GM23248 (cell line): ENCODE results near the gene SLC26A5. TPM values are rescaled to one million over a fixed set of nuclear protein-coding genes. Genes with fewer than 3 reads are reported as not detected.

Experiments used
- DNase-seq: peaks from one replicate; pipeline ENCODE4 v3.0.0-alpha.2; 2015
- H2AFZ ChIP-seq: fragments of 200-600 bp; sonication (generic); 2 replicates; pipeline ENCODE4 v1.6.1; 2016; ENCODE audit warnings: antibody characterized with exemption
- H3F3A ChIP-seq: fragments of 200-600 bp; sonication (generic); 2 replicates; pipeline ENCODE4 v1.6.1; 2016; ENCODE audit warnings: mild to moderate bottlenecking, antibody characterized with exemption, mixed run types; ENCODE audit not compliant: insufficient read depth
- H3K27ac ChIP-seq: fragments of 200-600 bp; sonication (generic); 2 replicates; pipeline ENCODE4 v1.5.1; 2016; ENCODE audit warnings: mild to moderate bottlenecking
- H3K27me3 ChIP-seq: fragments of 200-600 bp; sonication (generic); replicated peaks from 2 replicates; pipeline ENCODE4 v1.6.1; 2016; ENCODE audit warnings: mild to moderate bottlenecking; ENCODE audit not compliant: insufficient read depth
- H3K36me3 ChIP-seq: fragments of 200-600 bp; sonication (generic); 2 replicates; pipeline ENCODE4 v1.6.1; 2016; ENCODE audit warnings: low read depth, mild to moderate bottlenecking
- H3K4me1 ChIP-seq: fragments of 200-600 bp; sonication (generic); 2 replicates; pipeline ENCODE4 v1.6.1; 2016; ENCODE audit warnings: mild to moderate bottlenecking; ENCODE audit not compliant: insufficient read depth
- H3K4me2 ChIP-seq: fragments of 200-600 bp; sonication (generic); one replicate; pipeline ENCODE4 v1.6.1; 2016; ENCODE audit warnings: mild to moderate bottlenecking; ENCODE audit not compliant: unreplicated experiment
- H3K4me3 ChIP-seq: fragments of 200-600 bp; sonication (generic); 2 replicates; pipeline ENCODE4 v1.5.1; 2016; ENCODE audit warnings: mild to moderate bottlenecking
- H3K79me2 ChIP-seq: fragments of 200-600 bp; sonication (generic); 2 replicates; pipeline ENCODE4 v1.6.1; 2016; ENCODE audit warnings: mild to moderate bottlenecking; ENCODE audit not compliant: insufficient read depth
- H3K9ac ChIP-seq: fragments of 200-600 bp; sonication (generic); 2 replicates; pipeline ENCODE4 v1.6.1; 2016; ENCODE audit warnings: mild to moderate bottlenecking
- H3K9me2 ChIP-seq: fragments of 200-600 bp; sonication (generic); 2 replicates; pipeline ENCODE4 v1.6.1; 2016; ENCODE audit warnings: mixed run types, mild to moderate bottlenecking, moderate library complexity; ENCODE audit not compliant: insufficient read depth
- H3K9me3 ChIP-seq: fragments of 200-600 bp; sonication (generic); one replicate; pipeline ENCODE4 v1.6.1; 2017; ENCODE audit warnings: low read depth
- H4K20me1 ChIP-seq: fragments of 200-600 bp; sonication (generic); 2 replicates; pipeline ENCODE4 v1.6.0; 2016; ENCODE audit not compliant: insufficient read depth
- EZH2 ChIP-seq: fragments of 200-600 bp; sonication (generic); IDR thresholded peaks from 2 replicates; pipeline ENCODE4 v1.6.1; 2018; ENCODE audit warnings: antibody characterized with exemption, mild to moderate bottlenecking; ENCODE audit not compliant: insufficient read depth, poor library complexity, severe bottlenecking
- EZH2phosphoT487 ChIP-seq: fragments of 200-600 bp; sonication (generic); IDR thresholded peaks from 2 replicates; pipeline ENCODE4 v1.6.1; 2018; ENCODE audit warnings: antibody characterized with exemption, moderate library complexity, mild to moderate bottlenecking, low read depth; ENCODE audit not compliant: insufficient read depth
- WGBS, 2 experiments: methylation state at CpG; one replicate each; pipeline ENCODE4 v1.1.6; 2015 to 2017; ENCODE audit warnings: low lambda C conversion rate in 2 of 2, low coverage in 1 of 2; ENCODE audit errors: missing lambda C conversion rate in 2 of 2; 5-methylcytosine and 5-hydroxymethylcytosine counted together
- in situ Hi-C: fragments of 300-500 bp; cut with MboI; formaldehyde crosslinking; loops from 2 replicates; pipeline ENCODE4 v1.15.0; 2020
- polyA plus RNA-seq: library from polyadenylated mRNA; unstranded; fragments of >200 nt; fragmentation: Nextera tagmentation; extraction: Ambion mirVana; gene quantifications from 2 replicates; pipeline ENCODE4 v1.2.1, GENCODE V29; 2016
- total RNA-seq: library from RNA; depleted of rRNA; stranded (reverse); fragments of >200 nt; shearing (Covaris generic); gene quantifications from 2 replicates; pipeline ENCODE4 v1.2.3, GENCODE V29; 2014

The SLC26A5 gene
- total and polyA plus RNA-seq, 2 experiments from 2014 or later, result not detected

GRCh38 chr7:103382032-103382402 is 64.0 kb downstream of the SLC26A5 start:
- Histone ChIP-seq H3K9me2 (no peaks in the 10 kb centered on the region), H2AFZ (no peak overlapping the region), H4K20me1 (no peaks in the 10 kb centered on the region), H3K27ac (no peak overlapping the region), H3K4me2 (no peak overlapping the region), H3F3A (no peaks in the 10 kb centered on the region), H3K27me3 (no peaks in the 10 kb centered on the region), H3K79me2 (no peaks in the 10 kb centered on the region), H3K9me3 (no peaks in the 10 kb centered on the region), H3K9ac (no peak overlapping the region), H3K36me3 (no peaks in the 10 kb centered on the region), H3K4me1 (no peaks in the 10 kb centered on the region), H3K4me3 (no peak overlapping the region)
- in situ Hi-C loops, result no loop called here
- DNase-seq, result peak; percentile 3
- TF ChIP-seq EZH2 (no peak), EZH2phosphoT487 (no peak)
- 46 to 60% methylated on average over 5 of the region's 5 CpGs for WGBS, 2 experiments

- DNase-seq, result no peak
- no peak overlapping the region for H3K9ac ChIP-seq
- H3K4me2 ChIP-seq, result no peak overlapping the region
- no peaks in the 10 kb centered on the region for H3F3A ChIP-seq
- in situ Hi-C loops, result no loop called here
- no peaks in the 10 kb centered on the region for H3K9me3 ChIP-seq
- H2AFZ ChIP-seq, result no peak overlapping the region
- no peaks in the 10 kb centered on the region for H3K9me2 ChIP-seq
- WGBS, 2 experiments, result 80 to 82% methylated on average over 4 of the region's 4 CpGs
- H4K20me1 ChIP-seq, result no peaks in the 10 kb centered on the region
- H3K4me1 ChIP-seq, result no peaks in the 10 kb centered on the region
- no peak for TF ChIP-seq EZH2phosphoT487
- no peak for TF ChIP-seq EZH2
- no peaks in the 10 kb centered on the region for H3K36me3 ChIP-seq
- H3K27ac ChIP-seq, result no peak overlapping the region
- no peaks in the 10 kb centered on the region for H3K79me2 ChIP-seq
- H3K4me3 ChIP-seq, result no peak overlapping the region
- H3K27me3 ChIP-seq, result no peaks in the 10 kb centered on the region
Measured at GRCh38 chr7:103381280-103382031, 64.6 kb downstream of the SLC26A5 start.

DNA sequence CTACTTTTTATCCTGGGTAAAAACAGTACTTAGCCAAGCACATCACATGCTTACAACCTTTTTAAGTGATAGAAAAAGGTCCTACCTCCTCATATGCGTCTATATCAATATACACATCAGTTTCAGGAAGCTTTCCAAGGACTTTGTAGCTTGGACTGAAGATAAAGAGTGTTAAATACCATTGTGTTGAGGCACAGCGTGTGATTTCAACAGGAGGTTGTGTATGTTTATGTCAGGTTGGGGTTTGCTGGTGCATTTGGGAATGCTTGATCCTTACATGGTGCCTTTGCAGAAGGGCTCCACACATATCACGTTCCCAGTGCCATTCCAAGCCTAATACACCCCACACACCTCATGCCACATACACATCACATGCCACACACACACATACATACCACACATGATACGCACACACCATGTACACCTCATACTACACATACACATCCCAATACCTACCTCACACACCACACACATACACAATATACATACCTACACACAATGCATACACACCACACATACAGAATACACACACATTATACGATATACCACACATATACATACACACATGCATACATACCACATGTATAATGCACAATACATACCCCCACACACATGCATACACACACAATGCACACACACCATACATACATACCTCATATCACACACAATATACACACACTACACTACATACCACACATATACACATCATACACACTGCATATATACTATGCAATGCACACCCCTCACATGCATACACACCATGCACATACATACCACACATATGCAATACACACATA is 65.4 kb downstream of the SLC26A5 start:
- Histone ChIP-seq H3F3A (no peaks in the 10 kb centered on the region), H3K27me3 (no peaks in the 10 kb centered on the region), H3K9me3 (no peaks in the 10 kb centered on the region), H3K9ac (no peak overlapping the region), H3K4me1 (no peaks in the 10 kb centered on the region), H3K36me3 (no peaks in the 10 kb centered on the region), H2AFZ (no peak overlapping the region), H3K27ac (no peak overlapping the region), H4K20me1 (no peaks in the 10 kb centered on the region), H3K4me2 (no peak overlapping the region), H3K4me3 (no peak overlapping the region), H3K9me2 (no peaks in the 10 kb centered on the region), H3K79me2 (no peaks in the 10 kb centered on the region)
- 74 to 81% methylated on average over 5 of the region's 5 CpGs for WGBS, 2 experiments
- in situ Hi-C loops, result no loop called here
- peak; percentile 7 for DNase-seq
- no peak for TF ChIP-seq EZH2
- TF ChIP-seq EZH2phosphoT487, result no peak

- Histone ChIP-seq H3K9ac (no peak overlapping the region), H3K27me3 (no peaks in the 10 kb centered on the region), H3K9me2 (no peaks in the 10 kb centered on the region), H3K36me3 (no peaks in the 10 kb centered on the region), H3K4me2 (peak overlapping the region; percentile 58), H4K20me1 (no peaks in the 10 kb centered on the region), H3K4me1 (no peaks in the 10 kb centered on the region), H2AFZ (0 out of 2 replicates have a peak overlapping the region, but pooled peaks have one; percentile 15), H3K4me3 (no peak overlapping the region), H3K27ac (no peak overlapping the region), H3K9me3 (no peaks in the 10 kb centered on the region), H3K79me2 (no peaks in the 10 kb centered on the region), H3F3A (no peaks in the 10 kb centered on the region)
- no peak for TF ChIP-seq EZH2
- TF ChIP-seq EZH2phosphoT487, result no peak
- peak; percentile 5 for DNase-seq
- WGBS, 2 experiments, result 22 to 30% methylated on average over 3 of the region's 3 CpGs
- in situ Hi-C loops, result no loop called here
Measured at GRCh38 chr7:103379270-103379975, 66.6 kb downstream of the SLC26A5 start.
